HepG2 (cell line): ENCODE data around the gene ZNF148. TPM values are rescaled to one million over a fixed set of nuclear protein-coding genes. Genes with fewer than 3 reads are reported as not detected.

Experiments
- AGO1 ChIP-seq: fragments of 200-400 bp; formaldehyde crosslinking; IDR thresholded peaks from 2 replicates; pipeline ENCODE4 v1.6.1; 2017; ENCODE audit warnings: mild to moderate bottlenecking, low read depth, low read length, moderate library complexity; ENCODE audit not compliant: poor library complexity, severe bottlenecking
- ARNT2 ChIP-seq: sonication (generic); formaldehyde crosslinking; IDR thresholded peaks from 2 replicates; pipeline ENCODE4 v1.8.0; 2022; ENCODE audit warnings: mild to moderate bottlenecking, low read depth, missing genetic modification reagents, moderate library complexity
- BORCS8-MEF2B ChIP-seq: sonication (generic); formaldehyde crosslinking; IDR thresholded peaks from 2 replicates; pipeline ENCODE4 v1.8.0; 2022; ENCODE audit warnings: mild to moderate bottlenecking, missing genetic modification reagents
- CREBL2 ChIP-seq: sonication (generic); formaldehyde crosslinking; IDR thresholded peaks from 2 replicates; pipeline ENCODE4 v1.8.1; 2023; ENCODE audit warnings: missing genetic modification reagents, mild to moderate bottlenecking, borderline replicate concordance
- DMAP1 ChIP-seq: IDR thresholded peaks from 2 replicates; pipeline ENCODE4 v1.6.1; 2016
- DNMT1 ChIP-seq: sonication (generic); formaldehyde crosslinking; IDR thresholded peaks from 2 replicates; pipeline ENCODE4 v1.5.1; 2020; ENCODE audit warnings: mild to moderate bottlenecking, missing genetic modification reagents
- FOSL2 ChIP-seq: sonication (generic); formaldehyde crosslinking; IDR thresholded peaks from 2 replicates; pipeline ENCODE4 v1.4.0; 2020; ENCODE audit warnings: missing genetic modification reagents
- FOXO1 ChIP-seq: sonication (generic); formaldehyde crosslinking; IDR thresholded peaks from 2 replicates; pipeline ENCODE4 v1.4.0; 2020; ENCODE audit warnings: missing genetic modification reagents
- GLI4 ChIP-seq: sonication (generic); formaldehyde crosslinking; IDR thresholded peaks from 2 replicates; pipeline ENCODE4 v1.5.1; 2020; ENCODE audit warnings: missing genetic modification reagents, mild to moderate bottlenecking, moderate library complexity, borderline replicate concordance
- HIVEP1 ChIP-seq: sonication (generic); formaldehyde crosslinking; IDR thresholded peaks from 2 replicates; pipeline ENCODE4 v1.4.0; 2020; ENCODE audit warnings: mild to moderate bottlenecking, missing genetic modification reagents
- KDM2A ChIP-seq: sonication (generic); formaldehyde crosslinking; IDR thresholded peaks from 2 replicates; pipeline ENCODE4 v1.4.0; 2020; ENCODE audit warnings: low read depth, missing genetic modification reagents, borderline replicate concordance
- KDM3A ChIP-seq: IDR thresholded peaks from 2 replicates; pipeline ENCODE4 v1.6.1; 2018; ENCODE audit warnings: low read depth, missing compliant biosample characterization
- KLF6 ChIP-seq: IDR thresholded peaks from 2 replicates; pipeline ENCODE4 v1.8.0; 2016; ENCODE audit warnings: missing biosample characterization, missing genetic modification reagents
- KMT2A ChIP-seq: sonication (generic); formaldehyde crosslinking; IDR thresholded peaks from 2 replicates; pipeline ENCODE4 v1.4.0; 2020; ENCODE audit warnings: missing genetic modification reagents
- MTF2 ChIP-seq: sonication (generic); formaldehyde crosslinking; IDR thresholded peaks from 2 replicates; pipeline ENCODE4 v1.5.0; 2020; ENCODE audit warnings: missing genetic modification reagents, borderline replicate concordance
- POLR2AphosphoS5 ChIP-seq: IDR thresholded peaks from 2 replicates; pipeline ENCODE4 v1.6.1; 2012; ENCODE audit warnings: low read depth, low read length
- PPARG ChIP-seq: conservative IDR thresholded peaks from 2 replicates; pipeline ENCODE4 v1.6.1; 2016; ENCODE audit warnings: missing biosample characterization, missing genetic modification reagents
- PRPF4 ChIP-seq: fragments of 200-400 bp; formaldehyde crosslinking; IDR thresholded peaks from 2 replicates; pipeline ENCODE4 v1.6.1; 2016; ENCODE audit warnings: low read length, low read depth; ENCODE audit not compliant: poor library complexity, severe bottlenecking
- RBM22 ChIP-seq: fragments of 200-400 bp; formaldehyde crosslinking; optimal IDR thresholded peaks from 2 replicates; pipeline ENCODE3; 2017; ENCODE audit warnings: mild to moderate bottlenecking, low read length, moderate library complexity
- SRSF1 ChIP-seq: fragments of 200-400 bp; formaldehyde crosslinking; optimal IDR thresholded peaks from 2 replicates; pipeline ENCODE3; 2017; ENCODE audit warnings: mild to moderate bottlenecking, low read depth, low read length, moderate library complexity
- YY1 ChIP-seq: IDR thresholded peaks from 2 replicates; pipeline ENCODE4 v1.6.1; 2011; ENCODE audit warnings: low read length, low read depth, moderate library complexity, mild to moderate bottlenecking; ENCODE audit not compliant: insufficient read depth, insufficient replicate concordance
- ZMYM3 ChIP-seq: sonication (generic); formaldehyde crosslinking; IDR thresholded peaks from 2 replicates; pipeline ENCODE4 v1.5.1; 2020; ENCODE audit warnings: mild to moderate bottlenecking, missing genetic modification reagents
- ZNF160 ChIP-seq: sonication (generic); formaldehyde crosslinking; IDR thresholded peaks from 2 replicates; pipeline ENCODE4 v1.8.0; 2022; ENCODE audit warnings: mild to moderate bottlenecking, inconsistent platforms, missing genetic modification reagents
- ZNF280B ChIP-seq: sonication (generic); formaldehyde crosslinking; IDR thresholded peaks from 2 replicates; pipeline ENCODE4 v1.5.0; 2020; ENCODE audit warnings: missing genetic modification reagents, mild to moderate bottlenecking, borderline replicate concordance
- ZNF589 ChIP-seq: sonication (generic); formaldehyde crosslinking; conservative IDR thresholded peaks from 2 replicates; pipeline ENCODE4 v1.8.0; 2022; ENCODE audit warnings: mild to moderate bottlenecking, moderate library complexity, missing genetic modification reagents
- polyA plus RNA-seq, 8 experiments: library from polyadenylated mRNA; depleted of rRNA in 3 of 8; stranded (reverse) in 7 of 8; unstranded in 1 of 8; fragments of >200 nt; fragmentation: Illumina TruSeq in 4 of 8; extraction: Trizol in 4 of 8; gene quantifications; 2 replicates each; pipeline versions ENCODE4 v1.2.1 to v1.2.3, GENCODE V29; 2011 to 2016; ENCODE audit warnings: low read depth in 4 of 8, missing spikeins in 1 of 8, mixed read lengths in 1 of 8; ENCODE audit not compliant: insufficient read depth in 1 of 8
- total RNA-seq, 5 experiments: library from RNA; depleted of rRNA; stranded (reverse); fragments of >200 nt; fragmentation: Illumina TruSeq; extraction: Trizol; gene quantifications; 2 replicates each; pipeline ENCODE4 v1.2.3, GENCODE V29; 2016; ENCODE audit warnings: low read depth in 1 of 5
- TF ChIP-seq, protein P1 (sequence below): IDR thresholded peaks from 2 replicates; pipeline ENCODE4 v1.6.1; 2016; ENCODE audit warnings: low read depth, control low read depth
- TF ChIP-seq, protein P2 (sequence below): sonication (generic); formaldehyde crosslinking; IDR thresholded peaks from 2 replicates; pipeline ENCODE4 v1.4.0; 2020; ENCODE audit warnings: missing genetic modification reagents

ZNF148 gene
- total and polyA plus RNA-seq, 2 of the 13 experiments (the other 11 are each of a cell fraction or from before 2014, with no cell fraction given): 10.6 to 36.1 TPM

DNA sequence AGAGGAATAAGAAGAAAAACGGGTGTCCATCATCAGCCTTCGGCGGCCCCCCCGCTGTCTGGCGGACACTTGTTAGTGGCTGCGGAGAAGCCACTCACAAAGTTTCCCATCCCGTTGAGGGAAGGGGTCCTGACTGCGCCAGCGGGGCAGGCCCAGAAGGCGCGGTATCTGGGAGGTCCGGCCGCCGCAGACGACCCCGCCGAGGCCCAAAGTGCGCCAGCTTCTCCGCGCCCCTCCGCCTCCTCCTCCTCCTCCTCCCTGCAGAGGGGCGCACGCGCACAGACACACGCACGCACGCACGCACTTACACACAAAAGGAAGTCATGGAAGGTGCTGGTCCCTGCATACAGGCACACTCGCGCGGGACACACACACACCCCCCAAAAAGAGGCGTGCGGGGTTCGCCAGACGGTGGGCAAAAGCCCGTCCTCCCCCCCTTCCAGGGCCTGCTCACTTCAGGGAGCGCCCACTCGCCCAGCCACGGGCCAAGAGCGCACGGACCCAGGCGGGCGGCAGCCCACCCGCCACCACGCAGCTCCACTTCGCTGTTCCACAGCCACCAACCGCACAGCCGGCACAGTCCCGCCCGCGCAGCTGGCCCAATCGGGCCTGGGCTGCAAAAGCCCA lies 18.0 kb downstream of the ZNF148 start (continued):
- TF ChIP-seq PRPF4 (no peak), KDM2A (CRISPR knock-in tag) (peak; percentile 69; the same call in 1 of the 2 replicates), CREBL2 (0 out of 2 replicates have a peak, but pooled peaks have one; percentile 51), HIVEP1 (CRISPR knock-in tag) (0 out of 2 replicates have a peak, but pooled peaks have one; percentile 31), GLI4 (peak; percentile 93; the same call in 1 of the 2 replicates), ZNF589 (CRISPR knock-in tag) (0 out of 2 replicates have a peak, but pooled peaks have one; percentile 30), MTF2 (peak; percentile 41; the same call in 1 of the 2 replicates), FOXO1 (CRISPR knock-in tag) (0 out of 2 replicates have a peak, but pooled peaks have one; percentile 37), KLF6 (CRISPR knock-in tag) (0 out of 2 replicates have a peak, but pooled peaks have one; percentile 36), POLR2AphosphoS5 (peak; percentile 78), ZNF160 (CRISPR knock-in tag) (0 out of 2 replicates have a peak, but pooled peaks have one; percentile 33), DNMT1 (CRISPR knock-in tag) (0 out of 2 replicates have a peak, but pooled peaks have one; percentile 25), KMT2A (CRISPR knock-in tag) (peak; percentile 88; the same call in 1 of the 2 replicates), ARNT2 (CRISPR knock-in tag) (peak; percentile 86; the same call in 1 of the 2 replicates), AGO1 (peak; percentile 32), FOSL2 (CRISPR knock-in tag) (peak; percentile 21; the same call in 1 of the 2 replicates), YY1 (peak; percentile 72), KDM3A (CRISPR knock-in tag) (peak; percentile 68; the same call in 1 of the 2 replicates), ZMYM3 (CRISPR knock-in tag) (peak; percentile 61; the same call in 1 of the 2 replicates), SRSF1 (peak; percentile 33), PPARG (no peak), ZNF280B (peak; percentile 80), RBM22 (no peak), BORCS8-MEF2B (CRISPR knock-in tag) (peak; percentile 61; the same call in 1 of the 2 replicates), DMAP1 (peak; percentile 59; the same call in 1 of the 2 replicates)
- TF ChIP-seq, protein P1, sequence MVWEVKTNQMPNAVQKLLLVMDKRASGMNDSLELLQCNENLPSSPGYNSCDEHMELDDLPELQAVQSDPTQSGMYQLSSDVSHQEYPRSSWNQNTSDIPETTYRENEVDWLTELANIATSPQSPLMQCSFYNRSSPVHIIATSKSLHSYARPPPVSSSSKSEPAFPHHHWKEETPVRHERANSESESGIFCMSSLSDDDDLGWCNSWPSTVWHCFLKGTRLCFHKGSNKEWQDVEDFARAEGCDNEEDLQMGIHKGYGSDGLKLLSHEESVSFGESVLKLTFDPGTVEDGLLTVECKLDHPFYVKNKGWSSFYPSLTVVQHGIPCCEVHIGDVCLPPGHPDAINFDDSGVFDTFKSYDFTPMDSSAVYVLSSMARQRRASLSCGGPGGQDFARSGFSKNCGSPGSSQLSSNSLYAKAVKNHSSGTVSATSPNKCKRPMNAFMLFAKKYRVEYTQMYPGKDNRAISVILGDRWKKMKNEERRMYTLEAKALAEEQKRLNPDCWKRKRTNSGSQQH (CRISPR knock-in tag): peak; percentile 65; the same call in 1 of the 2 replicates
- TF ChIP-seq, protein P2, sequence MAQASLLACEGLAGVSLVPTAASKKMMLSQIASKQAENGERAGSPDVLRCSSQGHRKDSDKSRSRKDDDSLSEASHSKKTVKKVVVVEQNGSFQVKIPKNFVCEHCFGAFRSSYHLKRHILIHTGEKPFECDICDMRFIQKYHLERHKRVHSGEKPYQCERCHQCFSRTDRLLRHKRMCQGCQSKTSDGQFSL (CRISPR knock-in tag): no peak
